Dendritic cell treated with granulocyte-macrophage colony-stimulating factor and Interleukin-4, amounts not matched to agents 40 ng/mL and 50 ng/mL, for 4 days (primary cell): ENCODE measurements around the gene HEBP2.

ENCODE experiments used
- H3K27ac Mint-ChIP-seq: one replicate; pipeline ENCODE4 v1.8.0; 2022; ENCODE audit warnings: mild to moderate bottlenecking, mixed read lengths
- H3K27me3 Mint-ChIP-seq: one replicate; pipeline ENCODE4 v1.8.0; 2022; ENCODE audit warnings: mild to moderate bottlenecking, mixed read lengths
- H3K36me3 Mint-ChIP-seq: one replicate; pipeline ENCODE4 v1.8.0; 2022; ENCODE audit warnings: low read depth, mixed read lengths
- H3K4me1 Mint-ChIP-seq: one replicate; pipeline ENCODE4 v1.8.0; 2022; ENCODE audit warnings: low read depth, mixed read lengths
- H3K4me3 Mint-ChIP-seq: one replicate; pipeline ENCODE4 v1.8.0; 2022; ENCODE audit warnings: mild to moderate bottlenecking, moderate library complexity, mixed read lengths
- H3K9me3 Mint-ChIP-seq: one replicate; pipeline ENCODE4 v1.8.0; 2022; ENCODE audit warnings: mixed read lengths
- intact Hi-C: fragments of 100-400 bp; cut with micrococcal nuclease; formaldehyde crosslinking; loops from one replicate; pipeline ENCODE4 v1.15.0; 2022

The HEBP2 gene

GRCh38 chr6:138405816-138406413 is 1.9 kb downstream of the HEBP2 start:
- Mint-ChIP-seq H3K27ac (no peak overlapping the region), H3K27me3 (peaks cover 5% of the 10 kb centered on the region), H3K4me1 (peaks cover 56% of the 10 kb centered on the region), H3K4me3 (no peak overlapping the region), H3K36me3 (peaks cover 44% of the 10 kb centered on the region), H3K9me3 (no peaks in the 10 kb centered on the region)
- intact Hi-C loops, result loop anchor here (10.0 kb wide), 1 partner anchor 369 kb away; the partner anchor contains the start of gene CCDC28A

- no peak overlapping the region for H3K4me3 Mint-ChIP-seq
Observed at GRCh38 chr6:138406443-138406842, 2.4 kb downstream of the HEBP2 start.

GRCh38 chr6:138410048-138410735 is 6.2 kb downstream of the HEBP2 start:
- H3K4me1 Mint-ChIP-seq, result peaks cover 48% of the 10 kb centered on the region
- no peaks in the 10 kb centered on the region for H3K9me3 Mint-ChIP-seq
- no peak overlapping the region for H3K27ac Mint-ChIP-seq
- intact Hi-C loops, result no loop called here
- peaks cover 84% of the 10 kb centered on the region for H3K36me3 Mint-ChIP-seq
- H3K27me3 Mint-ChIP-seq, result no peaks in the 10 kb centered on the region
- no peak overlapping the region for H3K4me3 Mint-ChIP-seq

More at GRCh38 chr6:138406443-138406842, 2.4 kb downstream of the HEBP2 start:
- Mint-ChIP-seq H3K27me3 (peaks cover 5% of the 10 kb centered on the region), H3K9me3 (no peaks in the 10 kb centered on the region), H3K27ac (no peak overlapping the region), H3K36me3 (peaks cover 50% of the 10 kb centered on the region), H3K4me1 (peaks cover 60% of the 10 kb centered on the region)
- intact Hi-C loops, result loop anchor here (10.0 kb wide), 1 partner anchor 368 kb away; the partner anchor contains the start of gene CCDC28A

- H3K27ac Mint-ChIP-seq, result no peak overlapping the region
- peaks cover 38% of the 10 kb centered on the region for H3K4me1 Mint-ChIP-seq
- H3K4me3 Mint-ChIP-seq, result no peak overlapping the region
- no peaks in the 10 kb centered on the region for H3K27me3 Mint-ChIP-seq
- peaks cover 95% of the 10 kb centered on the region for H3K36me3 Mint-ChIP-seq
- no peaks in the 10 kb centered on the region for H3K9me3 Mint-ChIP-seq
- intact Hi-C loops, result no loop called here
Observed at GRCh38 chr6:138410972-138411880, 7.2 kb downstream of the HEBP2 start.

GRCh38 chr6:138415125-138415524 is 11.1 kb downstream of the HEBP2 start:
- intact Hi-C loops, result no loop called here
- H3K27me3 Mint-ChIP-seq, result no peaks in the 10 kb centered on the region

GRCh38 chr6:138416206-138416605 is 12.2 kb downstream of the HEBP2 start:
- Mint-ChIP-seq H3K27me3 (no peaks in the 10 kb centered on the region), H3K27ac (no peak overlapping the region), H3K4me1 (peaks cover 4% of the 10 kb centered on the region), H3K4me3 (no peak overlapping the region), H3K36me3 (peaks cover 81% of the 10 kb centered on the region), H3K9me3 (no peaks in the 10 kb centered on the region)
- intact Hi-C loops, result no loop called here

More at GRCh38 chr6:138415125-138415524, 11.1 kb downstream of the HEBP2 start:
- peaks cover 88% of the 10 kb centered on the region for H3K36me3 Mint-ChIP-seq
- H3K9me3 Mint-ChIP-seq, result no peaks in the 10 kb centered on the region
- H3K4me3 Mint-ChIP-seq, result no peak overlapping the region
- no peak overlapping the region for H3K27ac Mint-ChIP-seq
- H3K4me1 Mint-ChIP-seq, result peaks cover 14% of the 10 kb centered on the region

- Mint-ChIP-seq H3K4me1 (no peaks in the 10 kb centered on the region), H3K36me3 (peaks cover 75% of the 10 kb centered on the region), H3K27ac (no peak overlapping the region), H3K4me3 (no peak overlapping the region), H3K27me3 (no peaks in the 10 kb centered on the region), H3K9me3 (no peaks in the 10 kb centered on the region)
- intact Hi-C loops, result no loop called here
Observed at GRCh38 chr6:138417493-138418117, 13.6 kb downstream of the HEBP2 start.

GRCh38 chr6:138418118-138418742 is 14.2 kb downstream of the HEBP2 start:
- H3K36me3 Mint-ChIP-seq, result peaks cover 68% of the 10 kb centered on the region
- H3K4me1 Mint-ChIP-seq, result peaks cover 3% of the 10 kb centered on the region
- H3K27me3 Mint-ChIP-seq, result no peaks in the 10 kb centered on the region
- H3K9me3 Mint-ChIP-seq, result no peaks in the 10 kb centered on the region
- H3K27ac Mint-ChIP-seq, result no peak overlapping the region
- H3K4me3 Mint-ChIP-seq, result no peak overlapping the region
- intact Hi-C loops, result no loop called here

GRCh38 chr6:138419766-138420165 is 15.7 kb downstream of the HEBP2 start:
- Mint-ChIP-seq H3K4me1 (peaks cover 10% of the 10 kb centered on the region), H3K27me3 (no peaks in the 10 kb centered on the region)
- intact Hi-C loops, result loop anchor here (10.0 kb wide), 1 partner anchor 305 kb away; no protein-coding TSS in a partner anchor

GRCh38 chr6:138420356-138420755 is 16.3 kb downstream of the HEBP2 start:
- H3K27me3 Mint-ChIP-seq, result no peaks in the 10 kb centered on the region
- peaks cover 10% of the 10 kb centered on the region for H3K4me1 Mint-ChIP-seq
- intact Hi-C loops, result loop anchor here (10.0 kb wide), 1 partner anchor 306 kb away; no protein-coding TSS in a partner anchor
- H3K4me3 Mint-ChIP-seq, result no peak overlapping the region
- peaks cover 62% of the 10 kb centered on the region for H3K36me3 Mint-ChIP-seq
- no peaks in the 10 kb centered on the region for H3K9me3 Mint-ChIP-seq
- no peak overlapping the region for H3K27ac Mint-ChIP-seq

More at GRCh38 chr6:138419766-138420165, 15.7 kb downstream of the HEBP2 start:
- Mint-ChIP-seq H3K4me3 (no peak overlapping the region), H3K9me3 (no peaks in the 10 kb centered on the region), H3K27ac (no peak overlapping the region), H3K36me3 (peaks cover 67% of the 10 kb centered on the region)

GRCh38 chr6:138421089-138421488 is 17.1 kb downstream of the HEBP2 start:
- no peaks in the 10 kb centered on the region for H3K27me3 Mint-ChIP-seq
- H3K4me3 Mint-ChIP-seq, result no peak overlapping the region
- H3K9me3 Mint-ChIP-seq, result no peaks in the 10 kb centered on the region
- peaks cover 55% of the 10 kb centered on the region for H3K36me3 Mint-ChIP-seq
- no peak overlapping the region for H3K27ac Mint-ChIP-seq
- intact Hi-C loops, result loop anchor here (10.0 kb wide), 1 partner anchor 306 kb away; no protein-coding TSS in a partner anchor
- peaks cover 10% of the 10 kb centered on the region for H3K4me1 Mint-ChIP-seq

- Mint-ChIP-seq H3K4me1 (peaks cover 10% of the 10 kb centered on the region), H3K4me3 (no peak overlapping the region), H3K27ac (no peak overlapping the region), H3K36me3 (peaks cover 49% of the 10 kb centered on the region), H3K27me3 (no peaks in the 10 kb centered on the region), H3K9me3 (no peaks in the 10 kb centered on the region)
- intact Hi-C loops, result loop anchor here (10.0 kb wide), 1 partner anchor 307 kb away; no protein-coding TSS in a partner anchor
Observed at GRCh38 chr6:138421608-138422007, 17.6 kb downstream of the HEBP2 start.

- no peaks in the 10 kb centered on the region for H3K27me3 Mint-ChIP-seq
- intact Hi-C loops, result loop anchor here (10.0 kb wide), 1 partner anchor 308 kb away; no protein-coding TSS in a partner anchor
- peaks cover 10% of the 10 kb centered on the region for H3K4me1 Mint-ChIP-seq
- H3K9me3 Mint-ChIP-seq, result no peaks in the 10 kb centered on the region
- peaks cover 41% of the 10 kb centered on the region for H3K36me3 Mint-ChIP-seq
- H3K4me3 Mint-ChIP-seq, result no peak overlapping the region
- no peak overlapping the region for H3K27ac Mint-ChIP-seq
Observed at GRCh38 chr6:138422861-138423260, 18.8 kb downstream of the HEBP2 start.
